Hematopoietic multipotent progenitor cell treated with erythropoietin and hydrocortisone succinate and interleukin-3 and kit ligand, for 15 days (in vitro differentiated cells): ENCODE measurements around the gene PARD3.

Experiments
- DNase-seq: peaks from one replicate; pipeline ENCODE4 v3.0.0-alpha.2; 2015; ENCODE audit warnings: low spot score

Gene PARD3

GRCh38 chr10:34063592-34063991 is 751.5 kb downstream of the PARD3 start:
- DNase-seq = no peak

GRCh38 chr10:34061841-34062240 is 753.3 kb downstream of the PARD3 start:
- DNase-seq = no peak
